Activated CD4-positive, alpha-beta T cell treated with anti-CD3 and anti-CD28 coated beads, Interleukin-2, amount 10 ng/mL, durations not matched to agents 24 days and 14 days (primary cell): Measurements from ENCODE around the gene NUDT13. TPM values are rescaled to one million over a fixed set of nuclear protein-coding genes. Genes with fewer than 3 reads are reported as not detected.

Experiments
- DNase-seq: peaks from one replicate; pipeline ENCODE4 v3.0.0; 2022
- H3K27ac Mint-ChIP-seq: one replicate; pipeline ENCODE4 v1.8.0; 2022; ENCODE audit warnings: mild to moderate bottlenecking, mixed read lengths
- H3K27me3 Mint-ChIP-seq: one replicate; pipeline ENCODE4 v1.8.0; 2022; ENCODE audit warnings: mixed read lengths
- H3K36me3 Mint-ChIP-seq: one replicate; pipeline ENCODE4 v1.8.0; 2022; ENCODE audit warnings: low read depth, mild to moderate bottlenecking, mixed read lengths
- H3K4me1 Mint-ChIP-seq: one replicate; pipeline ENCODE4 v1.8.0; 2021; ENCODE audit warnings: mixed read lengths
- H3K4me3 Mint-ChIP-seq: one replicate; pipeline ENCODE4 v1.8.0; 2022; ENCODE audit warnings: mild to moderate bottlenecking, moderate library complexity, mixed read lengths
- H3K9me3 Mint-ChIP-seq: one replicate; pipeline ENCODE4 v1.8.0; 2021; ENCODE audit warnings: mixed read lengths
- intact Hi-C: fragments of 100-400 bp; cut with micrococcal nuclease; formaldehyde crosslinking; loops from one replicate; pipeline ENCODE4 v1.15.1; 2023
- total RNA-seq: library from RNA; stranded (reverse); gene quantifications from 2 replicates; pipeline ENCODE4 v1.2.3, GENCODE V29; 2022

NUDT13 gene
- total RNA-seq, 1 donor from 2014 or later, result 0.91 TPM

DNA sequence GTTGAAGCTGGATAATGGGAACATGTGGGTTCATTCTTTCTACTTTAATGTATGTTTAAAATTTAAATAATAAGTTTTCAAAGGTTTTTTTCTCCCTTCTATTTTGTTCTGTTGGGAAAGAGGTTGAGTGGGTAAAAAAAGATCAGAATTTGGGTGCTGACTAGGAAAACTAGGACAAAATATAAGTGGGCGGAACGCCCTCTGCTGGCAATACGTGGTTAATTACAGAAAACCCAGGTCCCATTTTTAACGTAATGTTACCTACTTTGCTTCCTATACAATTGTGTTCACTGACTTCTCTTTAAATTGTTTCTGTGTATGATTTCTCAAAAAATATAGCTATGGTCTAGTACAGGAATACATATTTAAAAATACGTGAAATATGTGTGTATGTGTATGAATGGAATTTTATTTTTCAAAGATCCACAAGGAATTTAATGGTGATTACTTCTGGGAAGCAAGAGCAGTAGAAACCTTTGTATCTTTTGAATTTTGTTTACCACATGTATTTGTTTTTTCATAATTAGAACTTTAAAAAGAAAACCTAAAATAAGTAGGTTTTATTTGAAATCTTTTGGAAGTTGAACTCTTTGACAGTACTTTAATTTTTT lies 48.9 kb downstream of the NUDT13 start:
- no peak overlapping the region for H3K27ac Mint-ChIP-seq
- H3K36me3 Mint-ChIP-seq, result peaks cover 53% of the 10 kb centered on the region
- H3K9me3 Mint-ChIP-seq, result no peaks in the 10 kb centered on the region

DNA sequence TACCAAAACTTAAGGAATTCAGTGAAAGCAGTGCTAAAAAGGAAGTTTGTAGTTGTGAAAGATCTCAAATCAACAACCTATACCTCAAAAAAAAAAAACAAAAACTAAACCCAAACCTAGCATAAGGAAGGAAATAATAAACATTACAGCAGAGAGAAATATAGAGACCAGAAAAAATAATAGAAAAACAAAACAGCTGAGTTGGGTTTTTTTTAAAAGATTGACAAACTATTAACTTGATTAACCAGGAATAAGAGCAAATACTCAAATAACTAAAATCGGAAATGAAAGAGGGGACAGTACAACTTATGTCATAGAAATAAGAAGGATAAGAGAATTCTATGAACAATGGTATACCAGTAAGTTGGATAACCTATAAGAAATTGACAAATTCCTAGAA lies 50.8 kb downstream of the NUDT13 start:
- H3K4me3 Mint-ChIP-seq, result no peak overlapping the region
- no peak overlapping the region for H3K27ac Mint-ChIP-seq
- no peaks in the 10 kb centered on the region for H3K9me3 Mint-ChIP-seq
- no peak for DNase-seq
- H3K27me3 Mint-ChIP-seq, result no peaks in the 10 kb centered on the region
- intact Hi-C loops, result loop anchor here (10.0 kb wide), 2 partner anchors 536 to 806 kb away; partner anchors contain the start of genes DNAJB12 and MICU1
- peaks cover 47% of the 10 kb centered on the region for H3K36me3 Mint-ChIP-seq
- H3K4me1 Mint-ChIP-seq, result peaks cover 42% of the 10 kb centered on the region

More for the DNA sequence above, 48.9 kb downstream of the NUDT13 start:
- intact Hi-C loops, result loop anchor here (1.0 kb wide), 1 partner anchor 63 kb away; the partner anchor contains the start of gene P4HA1
- Mint-ChIP-seq H3K4me1 (peaks cover 33% of the 10 kb centered on the region), H3K27me3 (no peaks in the 10 kb centered on the region), H3K4me3 (no peak overlapping the region)
- peak; percentile 85 for DNase-seq

DNA sequence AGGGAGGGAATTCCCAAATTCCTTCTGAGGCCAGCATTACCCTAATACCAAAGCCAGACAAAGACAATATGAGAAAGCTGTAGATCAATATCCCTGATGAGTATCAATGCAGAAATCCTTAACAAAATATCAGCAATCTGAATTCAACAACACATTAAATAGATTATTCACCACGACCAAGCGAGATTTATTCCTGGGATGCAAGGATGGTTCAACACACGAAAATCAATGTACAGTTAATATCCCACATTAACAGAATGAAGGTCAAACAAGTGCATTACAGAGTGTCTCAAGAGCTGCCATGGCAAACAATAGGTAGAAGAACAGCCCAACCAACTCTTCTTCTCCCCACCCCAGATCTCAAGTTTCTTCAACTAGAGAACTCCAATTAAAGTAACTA lies 51.4 kb downstream of the NUDT13 start:
- Mint-ChIP-seq H3K27ac (no peak overlapping the region), H3K4me3 (no peak overlapping the region), H3K9me3 (no peaks in the 10 kb centered on the region), H3K36me3 (peaks cover 42% of the 10 kb centered on the region), H3K4me1 (peaks cover 46% of the 10 kb centered on the region), H3K27me3 (no peaks in the 10 kb centered on the region)
- intact Hi-C loops, result loop anchor here (10.0 kb wide), 2 partner anchors 537 to 807 kb away; partner anchors contain the start of genes DNAJB12 and MICU1
- DNase-seq, result no peak

DNA sequence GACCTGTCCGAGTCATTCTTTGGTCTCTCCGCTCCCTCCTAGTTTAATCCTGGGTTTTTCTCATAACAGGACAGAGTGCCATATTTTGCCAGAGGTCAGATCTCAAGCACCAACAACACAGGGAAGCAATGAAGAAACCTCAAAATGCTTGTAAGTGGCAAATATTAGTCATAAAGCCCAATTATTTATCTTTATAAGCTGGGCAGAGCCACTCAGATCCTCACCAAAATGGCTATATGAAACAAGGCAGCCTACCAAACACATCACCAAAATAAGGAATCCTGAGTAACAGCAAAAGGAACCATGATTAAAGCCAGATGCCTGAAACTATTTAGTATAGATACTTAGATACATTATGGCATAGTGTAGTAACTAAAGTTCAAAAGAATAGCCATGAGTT lies 52.8 kb downstream of the NUDT13 start:
- intact Hi-C loops, result loop anchor here (10.0 kb wide), 2 partner anchors 538 to 808 kb away; partner anchors contain the start of genes DNAJB12 and MICU1
- Mint-ChIP-seq H3K27me3 (no peaks in the 10 kb centered on the region), H3K27ac (no peak overlapping the region)

DNA sequence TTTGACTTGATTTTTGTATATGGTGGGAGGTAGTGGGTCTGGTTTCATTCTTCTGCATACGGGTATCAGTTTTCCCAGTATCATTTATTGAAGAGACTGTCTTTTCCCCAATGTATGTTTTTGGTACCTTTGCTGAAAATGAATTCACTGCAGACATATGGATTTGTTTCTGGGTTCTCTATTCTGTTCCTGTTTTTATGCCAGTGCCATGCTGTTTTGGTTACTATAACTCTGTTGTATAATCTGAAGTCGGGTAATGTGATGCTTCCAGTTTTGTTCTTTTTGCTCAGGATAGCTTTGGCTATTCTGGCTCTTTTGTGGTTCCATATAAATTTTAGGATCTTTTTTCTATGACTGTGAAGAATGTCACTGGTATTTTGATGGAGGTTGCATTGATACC lies 56.7 kb downstream of the NUDT13 start:
- no peaks in the 10 kb centered on the region for H3K9me3 Mint-ChIP-seq
- H3K4me1 Mint-ChIP-seq, result peaks cover 41% of the 10 kb centered on the region
- intact Hi-C loops, result loop anchor here (5.0 to 10.0 kb wide), 4 partner anchors 542 to 905 kb away; partner anchors contain the start of genes DNAJB12 and MICU1
- DNase-seq, result no peak
- H3K4me3 Mint-ChIP-seq, result peak overlapping the region; percentile 97
- H3K27ac Mint-ChIP-seq, result peak overlapping the region; percentile 99
- H3K27me3 Mint-ChIP-seq, result no peaks in the 10 kb centered on the region
- peaks cover 19% of the 10 kb centered on the region for H3K36me3 Mint-ChIP-seq

More for the DNA sequence above, 52.8 kb downstream of the NUDT13 start:
- peaks cover 57% of the 10 kb centered on the region for H3K4me1 Mint-ChIP-seq
- no peak for DNase-seq
- peaks cover 40% of the 10 kb centered on the region for H3K36me3 Mint-ChIP-seq
- H3K9me3 Mint-ChIP-seq, result no peaks in the 10 kb centered on the region
- no peak overlapping the region for H3K4me3 Mint-ChIP-seq

DNA sequence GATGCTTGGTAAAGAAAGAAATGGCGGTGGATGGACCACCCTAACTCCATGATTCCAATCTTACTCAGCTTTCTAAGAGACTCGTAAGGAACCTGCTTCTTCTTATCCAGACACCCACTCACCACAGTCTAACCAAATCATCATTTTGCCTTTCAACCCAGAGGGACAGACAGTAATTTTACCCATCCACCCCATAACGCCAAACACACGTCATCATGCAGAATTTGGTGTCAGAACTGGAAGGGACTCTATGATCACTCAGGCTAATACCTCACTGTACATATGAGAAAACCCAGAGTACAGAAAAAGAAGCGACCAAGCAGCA lies 57.2 kb downstream of the NUDT13 start:
- intact Hi-C loops, result loop anchor here (5.0 to 10.0 kb wide), 4 partner anchors 543 to 905 kb away; partner anchors contain the start of genes DNAJB12 and MICU1
- no peak for DNase-seq
- H3K4me1 Mint-ChIP-seq, result peaks cover 38% of the 10 kb centered on the region
- peaks cover 15% of the 10 kb centered on the region for H3K36me3 Mint-ChIP-seq
- peak overlapping the region; percentile 99 for H3K27ac Mint-ChIP-seq
- H3K9me3 Mint-ChIP-seq, result no peaks in the 10 kb centered on the region
- peak overlapping the region; percentile 97 for H3K4me3 Mint-ChIP-seq
- no peaks in the 10 kb centered on the region for H3K27me3 Mint-ChIP-seq

DNA sequence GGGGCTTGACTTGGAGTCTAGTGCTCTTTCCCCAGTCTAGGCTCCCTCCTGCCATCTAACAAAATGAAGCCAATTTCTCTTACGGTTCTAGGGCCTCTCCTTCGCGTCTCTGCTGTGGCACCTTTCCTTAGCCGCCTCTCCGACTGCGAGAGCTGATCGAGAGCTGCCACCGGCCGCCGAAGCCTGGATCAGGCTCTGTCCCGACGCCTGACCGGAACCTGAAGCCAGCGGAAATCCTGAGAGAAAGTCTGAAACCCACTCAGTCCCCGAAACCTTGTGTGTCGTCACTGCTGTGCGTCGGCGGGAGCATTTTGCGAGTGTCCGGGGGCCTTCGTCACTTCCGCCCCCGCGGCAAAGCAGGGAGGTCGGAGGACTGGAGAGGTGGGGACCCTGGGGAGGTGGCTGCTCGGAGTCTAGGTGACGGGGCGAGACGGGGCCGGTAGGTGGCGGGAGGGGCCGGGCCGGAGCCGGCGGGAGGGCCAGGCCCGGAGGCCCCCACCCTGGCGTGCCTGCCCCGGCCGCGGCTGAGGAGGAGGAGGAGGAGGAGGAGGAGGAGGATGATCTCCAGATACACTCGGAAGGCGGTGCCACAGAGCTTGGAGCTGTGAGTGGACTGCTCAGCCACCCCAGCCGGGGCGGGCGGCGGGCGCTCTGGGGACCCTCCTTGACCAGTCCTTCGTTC lies 57.7 kb downstream of the NUDT13 start, which contains the start of the genes ECD and FAM149B1:
Gene ECD, minus strand, starts transcription at position 226 of the 682 bp plus-strand sequence. CDS start 4,071 bp downstream, outside the sequence.
Gene FAM149B1, plus strand, starts transcription at position 337 of the 682 bp plus-strand sequence. Its CDS starts 221 bp downstream, at position 558.
- intact Hi-C loops, result loop anchor here (1.0 to 10.0 kb wide), 6 partner anchors 72 to 906 kb away; partner anchors contain the start of genes DNAJB12, MICU1, MRPS16 and P4HA1

DNA sequence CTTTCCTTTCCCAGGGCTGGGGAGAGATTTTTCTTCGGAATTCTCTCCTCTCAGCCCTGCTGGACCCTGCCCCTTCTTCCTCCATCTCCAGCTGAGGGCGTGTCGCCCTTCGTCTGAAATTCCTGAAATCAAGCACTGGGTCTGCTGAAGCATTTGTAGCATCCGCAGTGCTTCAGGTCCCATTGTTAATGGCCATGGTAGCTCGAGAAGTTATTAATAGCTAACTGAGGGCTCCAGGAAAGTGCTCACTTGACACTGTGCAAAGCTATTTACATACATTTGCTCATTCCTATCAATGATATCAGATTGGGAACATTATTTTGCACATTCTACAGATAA lies 58.2 kb downstream of the NUDT13 start:
- no peak for DNase-seq
- Mint-ChIP-seq H3K36me3 (peaks cover 9% of the 10 kb centered on the region), H3K4me3 (peak overlapping the region; percentile 97), H3K4me1 (peaks cover 32% of the 10 kb centered on the region), H3K27ac (peak overlapping the region; percentile 91), H3K27me3 (no peaks in the 10 kb centered on the region), H3K9me3 (no peaks in the 10 kb centered on the region)
- intact Hi-C loops, result loop anchor here (1.0 to 10.0 kb wide), 6 partner anchors 72 to 906 kb away; partner anchors contain the start of genes DNAJB12, MICU1, MRPS16 and P4HA1

More for the DNA sequence above, 57.7 kb downstream of the NUDT13 start, which contains the start of the genes ECD and FAM149B1:
- H3K36me3 Mint-ChIP-seq, result peaks cover 12% of the 10 kb centered on the region
- H3K27me3 Mint-ChIP-seq, result no peaks in the 10 kb centered on the region
- DNase-seq, result peak; percentile 98
- H3K9me3 Mint-ChIP-seq, result no peaks in the 10 kb centered on the region
- peaks cover 35% of the 10 kb centered on the region for H3K4me1 Mint-ChIP-seq
- H3K27ac Mint-ChIP-seq, result peak within 1 kb of the TSS; percentile 99
- H3K4me3 Mint-ChIP-seq, result peak within 1 kb of the TSS; percentile 97

DNA sequence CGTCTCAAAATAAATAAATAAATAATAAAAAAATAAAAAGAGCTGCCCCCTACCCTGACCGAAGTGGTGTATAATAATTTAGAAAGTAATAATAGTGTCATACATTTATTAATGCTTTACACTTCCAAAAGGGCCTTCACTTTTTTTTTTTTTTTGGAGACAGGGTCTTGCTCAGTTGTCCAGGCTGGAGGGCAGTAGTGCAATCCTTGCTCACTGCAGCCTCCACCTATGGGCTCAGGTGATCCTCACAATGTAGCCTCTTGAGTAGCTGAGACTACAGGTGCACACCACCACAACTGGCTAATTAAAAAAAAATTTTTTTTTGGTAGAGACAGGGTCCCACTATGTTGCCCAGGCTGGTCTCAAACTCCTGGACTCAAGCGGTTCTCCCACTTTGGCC lies 59.1 kb downstream of the NUDT13 start:
- no peaks in the 10 kb centered on the region for H3K27me3 Mint-ChIP-seq
- no peak overlapping the region for H3K27ac Mint-ChIP-seq
- H3K4me1 Mint-ChIP-seq, result peaks cover 28% of the 10 kb centered on the region
- no peak for DNase-seq
- H3K36me3 Mint-ChIP-seq, result peaks cover 8% of the 10 kb centered on the region
- intact Hi-C loops, result loop anchor here (2.0 to 10.0 kb wide), 5 partner anchors 83 to 907 kb away; partner anchors contain the start of genes DNAJB12, MICU1 and MRPS16
- no peaks in the 10 kb centered on the region for H3K9me3 Mint-ChIP-seq
- no peak overlapping the region for H3K4me3 Mint-ChIP-seq

DNA sequence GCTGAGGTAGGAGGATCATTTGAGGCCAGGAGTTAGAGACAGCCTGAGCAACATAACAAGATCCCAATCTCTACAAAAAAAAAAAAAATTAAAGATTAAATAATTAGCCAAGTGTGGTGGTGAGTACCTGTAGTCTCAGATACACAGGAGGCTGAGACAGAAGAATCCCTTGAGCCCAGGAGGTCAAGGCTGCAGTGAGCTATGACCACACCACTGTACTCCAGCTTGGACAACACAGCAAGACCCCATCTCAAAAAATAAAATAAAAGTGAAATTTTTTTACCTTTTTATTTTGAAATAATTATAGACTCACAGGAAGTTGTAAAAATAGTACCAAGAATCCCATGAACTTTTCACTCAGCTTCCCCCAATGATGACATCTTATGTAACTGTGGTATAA lies 62.6 kb downstream of the NUDT13 start:
- Mint-ChIP-seq H3K4me3 (no peak overlapping the region), H3K4me1 (peaks cover 5% of the 10 kb centered on the region), H3K27ac (no peak overlapping the region), H3K27me3 (no peaks in the 10 kb centered on the region), H3K36me3 (peaks cover 5% of the 10 kb centered on the region), H3K9me3 (no peaks in the 10 kb centered on the region)
- intact Hi-C loops, result no loop called here
- no peak for DNase-seq

DNA sequence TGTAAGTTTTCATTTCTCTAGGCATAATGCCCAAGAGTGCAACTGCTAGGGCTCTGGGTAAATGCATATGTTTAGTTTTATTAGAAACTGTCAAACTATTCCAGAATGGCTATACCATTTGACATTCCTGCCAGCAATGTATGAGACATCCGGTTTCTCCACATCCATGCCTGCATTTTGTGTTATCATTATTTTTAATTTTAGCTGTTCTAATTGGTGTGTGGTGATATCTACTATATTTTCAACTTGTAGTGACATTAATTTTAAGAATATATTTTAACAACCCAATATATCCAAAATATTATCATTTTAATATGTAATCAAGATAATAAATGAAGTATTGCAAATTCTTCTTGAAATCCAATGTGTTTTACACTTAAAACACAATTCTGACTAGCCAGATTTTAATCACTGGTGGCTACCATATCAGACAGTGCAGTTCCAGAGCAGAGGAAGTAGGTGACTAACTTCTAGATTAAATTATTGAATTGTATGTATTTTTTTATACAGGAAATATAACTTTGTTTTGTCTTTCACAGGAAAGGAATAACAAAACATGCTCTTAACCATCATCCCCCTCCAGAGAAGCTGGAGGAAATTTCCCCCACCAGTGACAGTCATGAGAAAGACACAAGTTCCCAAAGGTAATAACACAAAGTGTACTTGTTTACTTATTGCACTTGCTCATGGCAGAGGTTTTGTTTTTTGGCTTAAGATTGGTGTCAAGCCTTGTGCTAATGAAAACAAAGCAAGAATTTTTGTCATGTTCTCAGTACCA lies 64.1 kb downstream of the NUDT13 start:
- intact Hi-C loops, result no loop called here
- Mint-ChIP-seq H3K27me3 (no peaks in the 10 kb centered on the region), H3K4me1 (no peaks in the 10 kb centered on the region), H3K36me3 (peaks cover 5% of the 10 kb centered on the region), H3K27ac (no peak overlapping the region), H3K9me3 (no peaks in the 10 kb centered on the region), H3K4me3 (no peak overlapping the region)
- DNase-seq, result no peak
